Small intestine (tissue), 7 donors: Measurements from ENCODE around the gene OLFM4. TPM values are rescaled to one million over a fixed set of nuclear protein-coding genes. Genes with fewer than 3 reads are reported as not detected.

ENCODE experiments used
- DNase-seq, 2 donors: peaks; one replicate each; pipeline versions ENCODE4 v3.0.0 to v3.0.0-alpha.2; 2013
- FAIRE-seq: peaks from 2 replicates; lab custom pipeline; 2012; peaks lifted over from hg19 to GRCh38; lab: Jason Lieb, UNC
- H3K27ac ChIP-seq, 3 donors: one replicate each; pipeline ENCODE4 v1.5.1; 2013; ENCODE audit warnings: low read length in 2 of 3, mild to moderate bottlenecking in 2 of 3, control low read depth in 1 of 3, inconsistent platforms in 1 of 3, low read depth in 1 of 3, moderate library complexity in 1 of 3
- H3K27me3 ChIP-seq, 3 donors: one replicate each; pipeline ENCODE4 v1.6.1; 2013; ENCODE audit warnings: low read length in 3 of 3, inconsistent platforms in 1 of 3; ENCODE audit not compliant: control insufficient read depth in 3 of 3, insufficient read depth in 3 of 3
- H3K36me3 ChIP-seq, 3 donors: one replicate each; pipeline ENCODE4 v1.6.1; 2013; ENCODE audit warnings: low read length in 3 of 3, inconsistent platforms in 1 of 3, low read depth in 1 of 3, mild to moderate bottlenecking in 1 of 3, moderate library complexity in 1 of 3; ENCODE audit not compliant: control insufficient read depth in 3 of 3, insufficient read depth in 2 of 3
- H3K4me1 ChIP-seq, 3 donors: one replicate each; pipeline ENCODE4 v1.6.1; 2013; ENCODE audit warnings: low read length in 2 of 3, inconsistent platforms in 1 of 3, low read depth in 1 of 3, mild to moderate bottlenecking in 1 of 3, moderate library complexity in 1 of 3; ENCODE audit not compliant: control insufficient read depth in 3 of 3, insufficient read depth in 2 of 3
- H3K4me3 ChIP-seq, 3 donors: one replicate each; pipeline ENCODE4 v1.5.1; 2013; ENCODE audit warnings: low read length in 3 of 3, control low read depth in 1 of 3, inconsistent platforms in 1 of 3, low read depth in 1 of 3, mild to moderate bottlenecking in 1 of 3, moderate library complexity in 1 of 3
- H3K9me3 ChIP-seq, 2 donors: one replicate each; pipeline ENCODE4 v1.6.1; 2013; ENCODE audit warnings: low read depth in 1 of 2, low read length in 1 of 2; ENCODE audit not compliant: control insufficient read depth in 2 of 2, insufficient read depth in 1 of 2
- WGBS, 3 donors: extraction: QIAGEN DNeasy Blood & Tissue Kit; methylation state at CpG; one replicate each; pipeline ENCODE4 v1.1.7; 2013; 5-methylcytosine and 5-hydroxymethylcytosine counted together
- polyA plus RNA-seq, 4 donors: library from polyadenylated mRNA; stranded (reverse) in 3 of 4; unstranded in 1 of 4; fragments of 200-250 nt in 3 of 4; fragments of 120-200 nt in 1 of 4; gene quantifications; one replicate each; pipeline versions ENCODE4 v1.2.1 to v1.2.3, GENCODE V29; 2013
- donor health status: healthy with polysubstance abuse.
- donor health status: control.
- donor health status: control.
- donor health status: Bipolar disorder and iron deficiency.
- donor health status: healthy.

OLFM4 gene
- polyA plus RNA-seq, 4 donors, result 1.2 to 7,751 (median 72.9) TPM

DNA sequence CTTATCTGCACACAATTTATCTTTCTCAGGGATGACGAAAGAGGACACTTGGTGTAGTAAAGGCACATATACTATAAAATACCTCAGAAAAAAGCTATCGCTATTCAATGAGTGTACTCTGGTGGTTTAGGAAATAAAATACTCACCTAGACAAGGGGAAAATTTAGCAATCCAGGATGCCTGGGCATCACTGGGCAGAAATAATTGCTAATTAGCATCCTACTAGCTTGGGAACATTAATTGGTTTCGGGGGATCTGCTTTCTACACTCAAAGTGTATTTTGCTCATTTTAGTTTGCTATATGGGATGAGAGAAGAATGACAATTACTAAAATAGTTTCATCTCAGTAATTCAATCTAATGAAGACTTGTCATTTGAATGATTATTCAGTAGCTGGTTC, 60.3 kb downstream of the OLFM4 start:
- H3K27ac ChIP-seq, result no peak overlapping the region
- no peaks in the 10 kb centered on the region for H3K27me3 ChIP-seq
- 76 to 88% (median 84%) methylated on average over 3 of the region's 3 CpGs for WGBS, 3 donors
- H3K9me3 ChIP-seq, result peaks cover 0 to 3% of the 10 kb centered on the region in 2 donors
- no peak overlapping the region for H3K4me3 ChIP-seq
- no peaks in the 10 kb centered on the region for H3K4me1 ChIP-seq
- DNase-seq (no peak), FAIRE-seq (no peak)
- H3K36me3 ChIP-seq, result no peaks in the 10 kb centered on the region

GRCh38 chr13:53089951-53090350, 61.3 kb downstream of the OLFM4 start:
- WGBS, 3 donors, result 50 to 64% (median 52%) methylated on average over 1 of the region's 1 CpG
- no peaks in the 10 kb centered on the region for H3K36me3 ChIP-seq
- H3K4me3 ChIP-seq, result no peak overlapping the region
- H3K27ac ChIP-seq, result no peak overlapping the region
- H3K27me3 ChIP-seq, result no peaks in the 10 kb centered on the region
- H3K9me3 ChIP-seq, result no peaks in the 10 kb centered on the region
- H3K4me1 ChIP-seq, result no peaks in the 10 kb centered on the region
- FAIRE-seq (no peak), DNase-seq (no peak)

DNA sequence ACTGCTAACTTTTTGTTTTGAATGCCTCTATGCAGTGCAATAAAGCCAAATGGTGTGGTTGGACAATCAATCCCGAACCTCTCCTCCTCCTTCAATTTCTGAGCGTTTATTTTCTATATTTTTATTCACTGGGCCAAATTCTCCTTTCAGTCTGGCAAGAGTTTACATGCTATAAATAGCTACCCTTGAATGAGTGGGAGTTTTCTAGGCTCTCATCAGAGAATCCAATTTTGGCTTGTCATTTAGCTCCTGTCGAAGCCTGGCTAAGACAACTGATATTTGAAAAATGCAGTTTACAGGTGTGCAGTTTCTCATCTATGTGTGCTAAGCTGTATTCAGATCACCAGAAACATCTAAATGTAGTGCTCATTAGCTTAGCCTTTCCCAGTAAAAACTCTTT, 61.8 kb downstream of the OLFM4 start:
- Histone ChIP-seq H3K9me3 (no peaks in the 10 kb centered on the region), H3K4me3 (no peak overlapping the region), H3K36me3 (no peaks in the 10 kb centered on the region), H3K27ac (no peak overlapping the region), H3K27me3 (no peaks in the 10 kb centered on the region), H3K4me1 (no peaks in the 10 kb centered on the region)
- WGBS, 3 donors, result 50 to 89% (median 76%) methylated on average over 3 of the region's 3 CpGs
- FAIRE-seq, result no peak
- no peak for DNase-seq

DNA sequence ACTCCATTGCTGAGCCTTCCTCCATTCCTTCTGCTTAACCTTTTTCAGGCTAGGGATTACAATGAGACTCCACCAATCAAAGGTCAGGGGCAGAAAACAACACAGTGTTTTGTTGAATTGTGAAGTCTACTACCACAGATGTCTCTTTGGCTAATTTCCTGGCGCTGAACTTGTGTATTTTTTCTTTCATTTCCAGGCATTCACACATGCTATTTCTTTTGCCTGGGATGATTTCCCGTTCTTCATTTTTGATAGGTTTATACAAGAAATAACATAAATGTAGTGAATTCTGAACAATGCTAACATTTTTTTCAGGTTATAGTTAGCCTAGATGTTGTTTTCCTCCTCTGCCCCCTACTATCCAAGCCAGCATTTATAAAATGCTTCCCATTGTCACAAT, 64.3 kb downstream of the OLFM4 start:
- Histone ChIP-seq H3K27me3 (no peaks in the 10 kb centered on the region), H3K36me3 (no peaks in the 10 kb centered on the region), H3K9me3 (no peaks in the 10 kb centered on the region), H3K4me3 (no peak overlapping the region), H3K4me1 (no peaks in the 10 kb centered on the region), H3K27ac (no peak overlapping the region)
- 60 to 95% (median 89%) methylated on average over 2 of the region's 2 CpGs for WGBS, 3 donors
- DNase-seq, result no peak
- no peak for FAIRE-seq

- H3K27ac ChIP-seq, result no peak overlapping the region
- FAIRE-seq (no peak), DNase-seq (peak in 1 of 2 donors; percentile 11)
- H3K27me3 ChIP-seq, result no peaks in the 10 kb centered on the region
- H3K36me3 ChIP-seq, result no peaks in the 10 kb centered on the region
- no peaks in the 10 kb centered on the region for H3K9me3 ChIP-seq
- no peaks in the 10 kb centered on the region for H3K4me1 ChIP-seq
- H3K4me3 ChIP-seq, result no peak overlapping the region
These were observed 69.8 kb downstream of the OLFM4 start for GRCh38 chr13:53098455-53098854.

GRCh38 chr13:53100394-53101063, 71.9 kb downstream of the OLFM4 start:
- no peaks in the 10 kb centered on the region for H3K4me1 ChIP-seq
- DNase-seq (peak; percentile 12 to 80), FAIRE-seq (no peak)
- H3K9me3 ChIP-seq, result no peaks in the 10 kb centered on the region
- no peaks in the 10 kb centered on the region for H3K27me3 ChIP-seq
- H3K36me3 ChIP-seq, result no peaks in the 10 kb centered on the region
- WGBS, 3 donors, result 63 to 82% (median 70%) methylated on average over 1 of the region's 1 CpG
- H3K4me3 ChIP-seq, result no peak overlapping the region
- H3K27ac ChIP-seq, result no peak overlapping the region

Other genes starting within 250 kb of the OLFM4 start
- gene PCDH8, start 180.2 kb upstream of the OLFM4 start, polyA plus RNA-seq, result 1 to 10 TPM in 1 of 4 donors, under 1 TPM in 1, not detected in 2; 0.78 to 3.1 TPM